GM21526 (cell line): ENCODE measurements around the gene RSPO1.
"Not testable (repeated sequence)": the region's sequence is repeated elsewhere in the genome, so short reads cannot be mapped to it uniquely, and the experiment has no call there.

Experiments
- ATAC-seq: cut with Tn5 transposase; IDR thresholded peaks from one replicate; pipeline ENCODE4 v1.9.1; 2021; ENCODE audit warnings: moderate library complexity; ENCODE audit not compliant: unreplicated experiment, low FRiP score

Gene RSPO1, protein sequence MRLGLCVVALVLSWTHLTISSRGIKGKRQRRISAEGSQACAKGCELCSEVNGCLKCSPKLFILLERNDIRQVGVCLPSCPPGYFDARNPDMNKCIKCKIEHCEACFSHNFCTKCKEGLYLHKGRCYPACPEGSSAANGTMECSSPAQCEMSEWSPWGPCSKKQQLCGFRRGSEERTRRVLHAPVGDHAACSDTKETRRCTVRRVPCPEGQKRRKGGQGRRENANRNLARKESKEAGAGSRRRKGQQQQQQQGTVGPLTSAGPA

DNA sequence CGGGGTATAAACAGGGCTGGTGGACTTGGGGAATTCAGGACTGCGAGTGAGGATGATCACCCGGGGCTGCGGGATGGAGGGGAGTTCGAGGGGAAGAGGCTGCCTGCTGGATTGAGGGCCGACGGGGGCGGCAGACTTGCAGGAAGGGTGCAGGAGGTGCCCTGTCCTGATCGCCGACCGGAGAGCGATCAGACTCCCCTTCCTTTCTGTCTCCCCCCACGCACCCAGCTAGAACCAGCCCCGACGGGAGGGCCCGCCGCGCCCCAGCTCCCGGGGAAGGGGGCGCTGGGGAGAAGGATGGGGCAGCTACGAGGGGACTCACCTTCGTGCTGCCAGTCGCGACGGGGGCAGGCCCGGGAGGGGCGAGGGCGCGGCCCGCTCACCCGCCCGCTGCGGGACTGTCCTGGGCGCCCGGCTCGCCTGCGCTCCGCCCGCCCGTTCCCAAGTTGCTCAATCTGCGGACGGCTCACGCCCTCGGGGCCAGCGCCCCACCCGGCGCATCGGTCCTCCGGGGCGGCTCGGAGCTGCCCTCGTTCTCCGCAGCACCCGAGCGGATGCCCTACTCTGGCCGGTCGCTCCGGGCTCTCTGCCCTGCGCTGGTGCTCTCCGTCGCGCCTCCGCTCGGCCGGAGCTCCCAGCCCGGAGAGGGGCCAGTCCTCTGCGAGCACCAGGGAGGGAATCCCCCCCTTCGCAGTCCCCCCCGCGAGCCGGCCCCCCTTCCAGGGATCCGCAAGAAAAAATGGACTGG is at the start of gene RSPO1:
Gene RSPO1, minus strand, starts transcription at position 649 of the 748 bp plus-strand sequence. CDS start 5,231 bp downstream, outside the sequence.
- ATAC-seq: no peak

DNA sequence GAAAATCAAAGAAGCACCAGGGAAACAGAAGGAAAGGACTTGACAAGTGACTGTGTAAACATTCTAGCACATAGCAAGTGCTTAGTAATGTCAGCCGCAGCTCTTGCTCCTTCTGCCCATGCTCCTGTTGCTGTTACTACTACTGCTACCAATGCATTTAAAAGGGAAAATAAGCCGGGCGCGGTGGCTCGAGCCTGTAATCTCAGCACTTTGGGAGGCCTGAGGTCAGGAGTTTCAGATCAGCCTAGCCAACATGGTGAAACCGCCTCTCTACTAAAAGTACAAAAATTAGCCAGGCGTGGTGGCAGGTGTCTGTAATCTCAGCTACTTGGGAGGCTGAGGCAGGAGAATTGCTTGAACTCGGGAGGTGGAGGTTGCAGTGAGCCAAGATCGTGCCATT is 49.5 kb upstream of the RSPO1 start:
- ATAC-seq: not testable (repeated sequence)

DNA sequence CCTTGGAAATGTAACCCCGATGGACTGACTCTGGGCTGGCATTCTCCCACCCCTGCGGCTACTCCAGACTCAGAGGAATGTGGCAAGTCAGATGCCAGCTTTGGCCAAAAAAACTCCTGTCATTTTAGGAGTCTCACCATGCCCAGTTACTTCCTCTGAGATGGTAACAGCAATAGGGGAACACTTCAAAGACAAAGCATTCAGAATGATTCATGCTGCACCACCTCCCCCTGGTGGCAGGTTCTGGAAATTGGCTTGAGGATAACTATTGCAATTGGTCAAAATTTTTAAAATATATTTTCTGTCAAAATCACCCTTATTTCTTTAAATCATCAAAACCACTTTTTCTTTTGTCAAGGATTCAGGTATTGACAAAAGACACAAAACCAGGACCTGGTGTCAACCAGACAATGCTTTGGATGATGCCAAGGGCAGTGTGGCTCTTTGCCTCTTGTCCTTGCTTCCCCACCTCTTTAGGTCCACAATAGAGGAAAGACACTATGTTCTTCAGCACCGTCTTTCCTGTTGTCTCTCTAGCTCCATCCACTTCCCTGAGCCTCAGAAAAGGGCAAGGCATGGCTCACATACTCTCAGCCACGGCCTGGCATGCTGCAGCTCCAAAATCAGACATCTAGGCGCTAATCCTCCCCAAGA is 47.8 kb upstream of the RSPO1 start:
- no peak for ATAC-seq

- ATAC-seq: no peak
Observed at GRCh38 chr1:37680933-37681332, 46.2 kb upstream of the RSPO1 start.

DNA sequence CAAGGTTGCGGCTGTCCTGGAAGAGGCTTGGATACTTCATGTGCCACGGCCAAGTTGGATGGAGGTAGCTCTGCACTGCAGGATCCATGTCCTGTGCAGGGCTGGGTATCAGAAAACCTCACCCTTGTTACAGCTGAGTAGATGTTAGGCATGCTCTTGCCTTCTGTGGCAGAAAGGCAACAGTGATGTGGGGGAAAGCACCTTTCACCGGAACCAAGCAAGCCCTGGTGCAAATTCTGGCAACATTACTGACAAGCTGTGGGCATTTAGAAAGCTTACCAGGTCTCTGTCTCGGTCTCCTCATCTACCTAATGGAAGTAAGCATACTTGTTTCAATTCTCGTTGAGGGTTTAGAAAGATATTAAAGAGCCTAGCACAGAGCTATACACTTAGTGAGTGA is 43.1 kb upstream of the RSPO1 start:
- no peak for ATAC-seq

DNA sequence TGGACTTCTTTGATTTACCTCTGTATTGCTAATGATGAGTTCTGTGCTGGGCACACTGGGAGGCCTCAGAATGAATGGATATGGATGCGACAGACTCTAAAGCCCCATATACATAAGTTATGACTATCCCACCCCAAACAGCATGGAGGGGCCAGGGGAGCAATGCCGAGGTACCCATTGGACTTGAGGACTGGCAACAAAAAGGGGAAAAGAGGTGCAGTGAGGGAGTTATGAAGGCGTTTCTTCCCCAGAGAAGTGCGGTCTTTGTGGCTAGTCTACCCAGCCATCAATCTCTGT is 42.4 kb upstream of the RSPO1 start:
- no peak for ATAC-seq

GRCh38 chr1:37676281-37677142 is 41.8 kb upstream of the RSPO1 start:
- ATAC-seq: no peak

DNA sequence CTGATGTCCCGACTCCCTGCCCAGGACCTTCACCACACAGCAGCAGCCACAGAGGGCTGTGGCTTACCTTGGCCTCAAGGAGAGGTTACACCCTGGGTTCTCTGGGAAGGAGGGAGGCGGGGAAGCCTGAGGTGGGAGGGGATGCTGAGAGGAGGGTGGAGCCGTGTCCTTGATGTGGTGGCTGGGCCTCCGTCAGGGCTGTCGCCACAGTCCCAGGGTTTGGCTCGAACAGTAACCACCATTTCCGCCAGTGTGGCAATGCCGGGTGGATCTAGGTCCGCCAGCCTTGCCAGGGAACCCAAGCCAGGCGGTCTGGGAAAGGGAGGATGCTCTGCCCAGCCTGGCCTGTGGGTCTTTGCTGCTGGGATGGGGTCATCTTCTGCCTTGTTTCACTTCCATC is 39.2 kb upstream of the RSPO1 start:
- ATAC-seq: no peak

GRCh38 chr1:37672136-37672870 is 37.6 kb upstream of the RSPO1 start:
- no peak for ATAC-seq

DNA sequence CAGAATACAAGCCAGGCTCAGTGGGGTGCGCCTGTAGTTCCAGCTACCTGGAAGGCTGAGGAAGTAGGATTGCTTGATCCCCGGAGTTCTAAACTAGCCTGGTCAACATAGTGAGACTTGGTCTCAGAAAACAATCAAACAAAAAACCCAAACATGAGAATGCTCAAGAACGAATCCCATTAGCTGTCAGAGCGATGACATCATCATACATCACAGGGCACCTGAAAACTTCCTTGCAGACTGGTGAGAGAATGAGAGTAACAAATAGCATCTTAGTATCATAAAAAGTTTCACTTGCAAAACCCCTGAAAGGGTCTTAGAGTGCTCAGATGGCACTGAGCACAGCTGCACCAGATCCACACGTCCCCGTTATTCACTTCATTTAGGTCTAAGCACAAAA is 36.6 kb upstream of the RSPO1 start:
- no peak for ATAC-seq

- no peak for ATAC-seq
Observed at GRCh38 chr1:37670133-37670532, 35.4 kb upstream of the RSPO1 start.

DNA sequence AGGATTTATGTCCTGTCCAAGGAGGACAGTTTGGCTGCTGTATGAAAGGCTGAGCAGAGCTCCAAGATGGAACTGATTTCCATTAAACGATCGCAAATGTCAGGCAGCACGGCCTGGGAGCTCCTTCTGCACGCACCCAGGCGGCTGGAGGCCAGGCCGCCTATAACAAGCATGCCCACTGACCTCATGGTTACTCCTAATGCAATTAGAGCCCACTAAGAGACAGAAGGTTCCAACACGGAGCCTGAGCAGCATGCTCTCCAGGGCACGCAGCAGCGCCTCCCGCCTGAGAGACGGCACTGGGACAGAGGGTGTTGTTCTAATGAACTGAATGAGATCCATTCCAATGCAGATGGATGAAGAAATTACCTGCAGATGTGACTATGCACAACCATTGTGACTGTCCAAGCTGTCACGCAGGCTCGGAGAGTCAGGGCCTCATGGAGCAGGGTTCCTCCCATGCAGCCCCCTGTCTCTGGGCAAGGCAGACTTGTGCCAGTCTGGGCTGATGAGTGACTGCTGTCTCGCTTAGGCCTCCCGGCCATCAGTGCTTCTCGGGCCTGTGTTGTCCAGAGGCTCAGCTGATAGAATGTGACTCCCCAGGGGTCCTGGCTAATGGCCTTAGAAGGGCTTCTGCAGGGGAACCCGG is 32.5 kb upstream of the RSPO1 start:
- no peak for ATAC-seq

GRCh38 chr1:37666241-37666867 is 31.7 kb upstream of the RSPO1 start:
- ATAC-seq: no peak

- ATAC-seq: no peak
Observed at GRCh38 chr1:37663426-37664000, 28.8 kb upstream of the RSPO1 start.

GRCh38 chr1:37662031-37662755 is 27.5 kb upstream of the RSPO1 start:
- no peak for ATAC-seq

DNA sequence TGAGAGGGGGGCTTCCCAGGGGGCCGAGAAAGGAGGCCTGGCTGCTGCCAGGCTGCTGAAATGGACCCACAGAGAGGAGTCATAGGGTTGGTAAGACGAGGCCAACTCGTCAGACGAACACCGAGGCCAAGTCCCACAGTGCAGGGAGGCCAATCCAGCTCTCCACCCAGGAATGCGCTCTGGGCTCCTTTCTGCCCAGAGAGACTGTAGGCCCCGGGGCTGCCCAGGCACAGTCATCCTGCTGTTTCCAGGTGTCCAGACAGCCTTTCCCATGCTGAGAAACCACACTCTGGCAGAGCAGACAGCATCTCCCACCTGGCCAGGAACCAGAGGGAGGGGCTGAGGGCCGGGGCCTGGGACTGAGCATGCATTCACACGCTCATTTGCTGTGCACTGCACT is 26.7 kb upstream of the RSPO1 start:
- no peak for ATAC-seq

DNA sequence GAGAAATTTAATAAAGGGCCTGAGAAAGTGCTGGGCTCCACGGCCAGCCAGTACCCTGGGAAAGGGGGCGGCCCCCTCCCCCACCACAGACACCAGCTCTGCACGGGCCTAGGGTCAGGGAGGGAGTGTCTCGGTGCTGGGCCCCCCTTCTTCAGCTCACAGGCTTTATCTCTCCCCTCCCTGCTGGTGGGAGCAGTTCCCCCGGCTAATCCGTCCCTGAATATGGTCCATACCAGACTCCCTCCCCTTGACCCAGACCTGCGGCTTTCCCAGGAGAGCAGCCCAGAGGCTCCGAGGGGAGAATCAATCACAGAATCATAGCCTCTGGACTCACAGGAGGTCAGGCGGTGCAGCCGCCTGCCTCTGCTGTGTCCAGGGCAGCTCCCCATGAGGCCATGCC is 26.0 kb upstream of the RSPO1 start:
- no peak for ATAC-seq

- no peak for ATAC-seq
Observed at GRCh38 chr1:37658486-37658885, 23.8 kb upstream of the RSPO1 start.
